Naive thymus-derived CD8-positive, alpha-beta T cell (primary cell): ENCODE results near the gene PAM16. TPM values are rescaled to one million over a fixed set of nuclear protein-coding genes. Genes with fewer than 3 reads are reported as not detected.

Experiments used
- ATAC-seq, 2 donors: fragments of 150-1000 bp; cut with Tn5 transposase in 1 of 2; sonication (Bioruptor Pico), chemical (Tn5 transposase) in 1 of 2; 1 replicate in 1 of 2; 2 replicates in 1 of 2; pipeline ENCODE4 v1.10.0; 2021; ENCODE audit warnings: mild to moderate bottlenecking in 2 of 2, moderate library complexity in 2 of 2
- POLR2A ChIA-PET: fragments of 350-600 bp; sonication (Branson Sonifier 250); formaldehyde crosslinking; loops from one replicate; lab custom pipeline; 2021; ENCODE audit warnings: antibody characterized with exemption; lab: Charles Lee
- DNase-seq, 10 donors: peaks; one replicate each; pipeline versions ENCODE4 v3.0.0 to v3.0.0-alpha.2; 2020 to 2022
- H3K27ac Mint-ChIP-seq, 10 donors: one replicate each; pipeline ENCODE4 v1.8.0; 2020 to 2022; ENCODE audit warnings: mild to moderate bottlenecking in 10 of 10, mixed read lengths in 10 of 10, moderate library complexity in 4 of 10, inconsistent platforms in 1 of 10
- H3K27me3 Mint-ChIP-seq, 5 donors: one replicate each; pipeline ENCODE4 v1.8.0; 2021 to 2022; ENCODE audit warnings: mixed read lengths in 5 of 5
- H3K36me3 Mint-ChIP-seq, 3 donors: one replicate each; pipeline ENCODE4 v1.8.0; 2020 to 2022; ENCODE audit warnings: mixed read lengths in 3 of 3, mild to moderate bottlenecking in 2 of 3, inconsistent platforms in 1 of 3
- H3K4me1 Mint-ChIP-seq, 4 donors: one replicate each; pipeline ENCODE4 v1.8.0; 2021 to 2022; ENCODE audit warnings: mixed read lengths in 4 of 4
- H3K4me3 Mint-ChIP-seq, 10 donors: one replicate each; pipeline ENCODE4 v1.8.0; 2020 to 2022; ENCODE audit warnings: mild to moderate bottlenecking in 10 of 10, mixed read lengths in 10 of 10, moderate library complexity in 6 of 10, inconsistent platforms in 1 of 10
- H3K9me3 Mint-ChIP-seq, 9 donors: one replicate each; pipeline ENCODE4 v1.8.0; 2020 to 2022; ENCODE audit warnings: mixed read lengths in 9 of 9, mild to moderate bottlenecking in 3 of 9, inconsistent platforms in 1 of 9, moderate library complexity in 1 of 9
- polyA plus RNA-seq, 3 donors: library from polyadenylated mRNA; unstranded; fragments of 300-500 nt; fragmentation: Illumina TruSeq; gene quantifications; one replicate each; pipeline ENCODE4 v1.2.3, GENCODE V29; 2021
- total RNA-seq, 8 experiments: library from RNA in 2 of 8; stranded (reverse) in 2 of 8; gene quantifications; one replicate each; pipeline ENCODE4 v1.2.3 and lab custom pipeline; 2021 to 2026

PAM16 gene
- total and polyA plus RNA-seq, 5 experiments from 2014 or later, result 33.6 to 46.1 (median 40.9) TPM

GRCh38 chr16:4373909-4374742 is 23.0 kb upstream of the PAM16 start:
- H3K36me3 Mint-ChIP-seq, result peaks cover 0 to 4% (median 0%) of the 10 kb centered on the region in 3 donors
- H3K4me1 Mint-ChIP-seq, result peaks cover 8 to 37% (median 21%) of the 10 kb centered on the region in 4 donors
- H3K4me3 Mint-ChIP-seq, result no peak overlapping the region
- ATAC-seq, result no peak
- no peak for DNase-seq
- H3K27me3 Mint-ChIP-seq, result no peaks in the 10 kb centered on the region
- peak overlapping the region in 2 of 10 donors; percentile 46 to 49 for H3K27ac Mint-ChIP-seq
- POLR2A ChIA-PET, result interaction anchor here (0.8 to 1.2 kb wide), 2 partner anchors 26 to 40 kb away, joined by 3 read pairs; no protein-coding TSS in a partner anchor
- H3K9me3 Mint-ChIP-seq, result no peaks in the 10 kb centered on the region

DNA sequence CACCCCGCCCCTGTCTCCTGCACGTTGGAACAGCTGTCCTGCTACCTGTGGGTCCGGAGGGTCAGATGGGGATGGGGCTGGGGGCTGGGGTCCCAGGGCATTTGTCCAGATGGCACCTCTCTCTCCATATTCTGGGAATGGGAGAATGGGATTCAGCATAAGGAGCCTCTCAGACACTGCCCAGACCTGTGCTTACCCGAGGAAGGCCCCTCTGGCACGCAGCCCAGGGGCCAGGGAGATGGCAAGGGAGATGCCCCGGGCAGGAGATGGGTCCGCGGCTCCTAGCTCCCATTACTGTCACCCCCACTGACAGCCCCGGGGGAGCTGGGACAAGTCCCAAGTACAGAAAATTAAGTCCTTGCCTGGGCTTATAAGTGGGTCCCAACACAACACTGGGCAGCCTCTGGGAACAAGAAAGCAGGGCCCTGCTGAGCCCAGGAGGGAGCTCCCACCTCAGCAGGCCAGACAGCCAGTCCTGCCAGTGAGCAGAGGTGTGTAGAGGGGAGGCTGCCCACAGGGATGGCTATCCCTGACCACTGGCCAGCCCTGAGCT is 22.3 kb upstream of the PAM16 start:
- H3K9me3 Mint-ChIP-seq, result no peaks in the 10 kb centered on the region
- H3K27ac Mint-ChIP-seq, result peak overlapping the region in 1 of 10 donors; percentile 27
- DNase-seq (no peak), ATAC-seq (no peak)
- H3K4me3 Mint-ChIP-seq, result no peak overlapping the region
- no peaks in the 10 kb centered on the region for H3K27me3 Mint-ChIP-seq
- POLR2A ChIA-PET, result interaction anchor here (0.8 to 1.2 kb wide), 2 partner anchors 27 to 41 kb away, joined by 3 read pairs; no protein-coding TSS in a partner anchor
- peaks cover 8 to 37% (median 21%) of the 10 kb centered on the region in 4 donors for H3K4me1 Mint-ChIP-seq
- H3K36me3 Mint-ChIP-seq, result peaks cover 0 to 4% (median 0%) of the 10 kb centered on the region in 3 donors

GRCh38 chr16:4372578-4373355 is 21.6 kb upstream of the PAM16 start:
- H3K36me3 Mint-ChIP-seq, result peaks cover 0 to 4% (median 0%) of the 10 kb centered on the region in 3 donors
- DNase-seq (no peak), ATAC-seq (no peak)
- peak overlapping the region in 9 of 10 donors; percentile 22 to 91 (median 82) for H3K4me3 Mint-ChIP-seq
- H3K27ac Mint-ChIP-seq, result peak overlapping the region in 3 of 10 donors; percentile 29 to 93 (median 44)
- no peaks in the 10 kb centered on the region for H3K27me3 Mint-ChIP-seq
- H3K9me3 Mint-ChIP-seq, result no peaks in the 10 kb centered on the region
- POLR2A ChIA-PET, result interaction anchor here (0.6 to 1.2 kb wide), 3 partner anchors 27 to 250 kb away, joined by 3 read pairs; no protein-coding TSS in a partner anchor
- H3K4me1 Mint-ChIP-seq, result peaks cover 6 to 34% (median 19%) of the 10 kb centered on the region in 4 donors

- peak in 2 of 10 donors; percentile 17 to 34 for DNase-seq
- Mint-ChIP-seq H3K27ac (peak overlapping the region in 7 of 10 donors; percentile 44 to 93 (median 85)), H3K27me3 (no peaks in the 10 kb centered on the region), H3K36me3 (peaks cover 0 to 11% (median 0%) of the 10 kb centered on the region in 3 donors), H3K4me3 (peak overlapping the region; percentile 73 to 91 (median 83)), H3K9me3 (no peaks in the 10 kb centered on the region), H3K4me1 (peaks cover 11 to 38% (median 21%) of the 10 kb centered on the region in 4 donors)
- POLR2A ChIA-PET, result interaction anchor here (0.6 kb wide), 1 partner anchor 249 kb away, joined by 3 read pairs; no protein-coding TSS in a partner anchor
- ATAC-seq, result peak; percentile 58 to 65
Measured at GRCh38 chr16:4372001-4372577, 21.0 kb upstream of the PAM16 start.

- Mint-ChIP-seq H3K4me3 (peak within 1 kb of the TSS; percentile 73 to 91 (median 83)), H3K4me1 (peaks cover 11 to 35% (median 21%) of the 10 kb centered on the region in 4 donors), H3K27ac (peak within 1 kb of the TSS in 7 of 10 donors; percentile 44 to 93 (median 85)), H3K9me3 (no peaks in the 10 kb centered on the region), H3K36me3 (peaks cover 0 to 11% (median 0%) of the 10 kb centered on the region in 3 donors), H3K27me3 (no peaks in the 10 kb centered on the region)
- ATAC-seq (peak; percentile 84 to 90), DNase-seq (peak; percentile 61 to 84 (median 78))
- POLR2A ChIA-PET, result interaction anchor here (0.5 kb wide), 1 partner anchor 25 kb away, joined by 4 read pairs; no protein-coding TSS in a partner anchor
Measured at GRCh38 chr16:4371357-4372000, 20.4 kb upstream of the PAM16 start, which contains the start of gene VASN. Gene VASN, plus strand, starts transcription at chr16:4371848. Its CDS starts 9,030 bp downstream, at chr16:4380878.

- no peaks in the 10 kb centered on the region for H3K27me3 Mint-ChIP-seq
- no peak for ATAC-seq
- peaks cover 10 to 35% (median 19%) of the 10 kb centered on the region in 4 donors for H3K4me1 Mint-ChIP-seq
- peak overlapping the region in 2 of 10 donors; percentile 66 to 72 for H3K27ac Mint-ChIP-seq
- no peak for DNase-seq
- H3K36me3 Mint-ChIP-seq, result peaks cover 0 to 10% (median 0%) of the 10 kb centered on the region in 3 donors
- no peaks in the 10 kb centered on the region for H3K9me3 Mint-ChIP-seq
- peak overlapping the region in 2 of 10 donors; percentile 44 to 73 for H3K4me3 Mint-ChIP-seq
- POLR2A ChIA-PET, result interaction anchor here (0.5 kb wide), 1 partner anchor 25 kb away, joined by 4 read pairs; no protein-coding TSS in a partner anchor
Measured at GRCh38 chr16:4370570-4371356, 19.6 kb upstream of the PAM16 start.

DNA sequence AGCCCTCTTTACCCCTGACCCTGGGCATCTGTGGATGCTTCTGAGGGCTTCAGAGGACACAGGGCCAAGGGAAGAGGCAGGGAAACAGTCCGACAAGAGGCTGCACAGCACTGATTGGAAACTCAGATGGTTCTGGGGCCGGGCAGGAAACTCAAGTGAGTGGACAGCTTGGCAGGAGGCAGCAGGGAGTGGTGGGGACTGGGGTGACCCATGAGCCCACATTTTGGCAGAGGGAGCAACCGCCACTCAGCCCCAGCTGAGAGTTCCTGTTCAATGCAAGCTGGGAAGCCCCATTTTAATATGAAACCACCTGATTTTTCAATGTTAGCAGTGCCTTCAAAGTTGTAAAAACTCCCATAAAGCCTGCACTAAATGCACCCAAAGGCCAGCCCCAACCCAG is 19.0 kb upstream of the PAM16 start:
- DNase-seq, result no peak
- peak overlapping the region in 2 of 10 donors; percentile 33 to 60 for H3K4me3 Mint-ChIP-seq
- peaks cover 9 to 35% (median 15%) of the 10 kb centered on the region in 4 donors for H3K4me1 Mint-ChIP-seq
- peaks cover 0 to 7% (median 0%) of the 10 kb centered on the region in 3 donors for H3K36me3 Mint-ChIP-seq
- no peaks in the 10 kb centered on the region for H3K27me3 Mint-ChIP-seq
- ATAC-seq, result no peak
- H3K9me3 Mint-ChIP-seq, result no peaks in the 10 kb centered on the region
- POLR2A ChIA-PET, result no interaction called here
- peak overlapping the region in 6 of 10 donors; percentile 43 to 66 (median 58) for H3K27ac Mint-ChIP-seq

DNA sequence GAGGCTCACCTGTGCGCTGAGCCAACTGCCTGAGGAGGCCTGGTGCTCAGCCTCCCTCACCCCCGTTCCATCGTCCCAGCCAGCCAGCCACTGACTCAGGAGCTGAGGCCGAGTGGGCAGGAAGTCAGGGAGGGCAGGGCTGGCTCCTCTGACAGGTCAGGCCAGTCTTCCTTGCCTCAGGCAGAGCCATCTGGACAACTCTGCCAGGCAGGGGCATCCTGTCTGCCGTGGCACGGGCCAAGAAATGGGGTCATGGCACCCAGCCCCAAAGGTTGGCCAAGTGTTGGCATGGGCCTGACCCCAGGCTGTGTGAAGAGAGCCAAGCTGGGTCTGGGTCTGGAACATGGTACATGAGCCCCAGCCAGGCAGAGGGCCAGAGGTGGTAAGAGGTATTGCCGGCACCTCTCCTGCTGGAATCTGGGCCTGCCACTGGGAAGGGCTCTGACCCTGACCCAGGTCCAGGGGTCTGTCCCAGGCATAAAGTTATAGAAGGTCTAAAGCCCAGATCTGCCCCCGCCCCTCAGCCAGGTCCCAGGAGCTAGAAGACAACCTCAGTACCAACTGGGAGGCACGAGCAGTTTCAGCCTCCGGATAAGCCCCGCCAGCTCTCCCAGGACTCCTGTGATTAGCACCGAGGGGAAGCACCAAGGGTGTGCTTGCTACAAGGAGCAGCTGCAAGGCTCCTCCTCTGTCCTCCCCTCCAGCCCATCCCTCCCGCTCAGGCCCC is 18.0 kb upstream of the PAM16 start:
- H3K36me3 Mint-ChIP-seq, result peaks cover 0 to 7% (median 0%) of the 10 kb centered on the region in 3 donors
- H3K4me3 Mint-ChIP-seq, result peak overlapping the region in 1 of 10 donors; percentile 56
- peak in 1 of 10 donors; percentile 3 for DNase-seq
- H3K4me1 Mint-ChIP-seq, result peaks cover 7 to 32% (median 14%) of the 10 kb centered on the region in 4 donors
- POLR2A ChIA-PET, result no interaction called here
- no peaks in the 10 kb centered on the region for H3K27me3 Mint-ChIP-seq
- ATAC-seq, result no peak
- peak overlapping the region in 3 of 10 donors; percentile 14 to 59 (median 44) for H3K27ac Mint-ChIP-seq
- H3K9me3 Mint-ChIP-seq, result no peaks in the 10 kb centered on the region

DNA sequence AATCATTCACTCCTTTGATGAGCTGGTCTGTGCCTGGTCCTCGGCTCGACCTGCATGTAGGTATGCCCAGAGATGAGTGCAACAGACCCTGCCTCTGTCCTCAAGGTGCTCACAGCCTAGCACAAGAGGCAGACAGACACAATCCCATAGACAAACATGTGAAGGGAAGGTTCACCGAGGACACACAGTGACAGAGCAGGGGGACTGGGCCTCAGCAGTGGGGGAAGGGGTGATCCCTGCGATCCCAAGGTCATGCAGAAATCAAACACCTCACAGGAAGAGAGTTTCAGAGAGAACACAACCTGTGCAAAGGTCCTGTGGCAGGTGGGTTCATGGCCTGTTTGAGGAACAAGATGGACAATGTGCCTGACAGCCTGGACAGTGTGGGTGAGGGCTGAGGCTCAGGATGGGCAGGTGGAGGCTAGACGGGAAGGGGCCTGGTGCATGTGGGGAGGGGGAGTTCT is 16.3 kb upstream of the PAM16 start:
- Mint-ChIP-seq H3K4me3 (no peak overlapping the region), H3K27me3 (no peaks in the 10 kb centered on the region), H3K4me1 (peaks cover 3 to 18% (median 8%) of the 10 kb centered on the region in 4 donors), H3K9me3 (no peaks in the 10 kb centered on the region), H3K27ac (peak overlapping the region in 6 of 10 donors; percentile 59 to 74 (median 63)), H3K36me3 (peaks cover 0 to 24% (median 4%) of the 10 kb centered on the region in 3 donors)
- DNase-seq (no peak), ATAC-seq (no peak)
- POLR2A ChIA-PET, result interaction anchor here (0.6 kb wide), 1 partner anchor 94 kb away, joined by 3 read pairs; the partner anchor contains the start of gene TFAP4

- POLR2A ChIA-PET, result interaction anchor here (1.3 kb wide), 1 partner anchor 48 kb away, joined by 4 read pairs; no protein-coding TSS in a partner anchor
- Mint-ChIP-seq H3K4me3 (no peak overlapping the region), H3K9me3 (no peaks in the 10 kb centered on the region), H3K27ac (peak overlapping the region in 1 of 10 donors; percentile 77), H3K36me3 (peaks cover 0 to 31% (median 4%) of the 10 kb centered on the region in 3 donors), H3K4me1 (peaks cover 0 to 10% (median 6%) of the 10 kb centered on the region in 4 donors), H3K27me3 (no peaks in the 10 kb centered on the region)
- DNase-seq (no peak), ATAC-seq (no peak)
Measured at GRCh38 chr16:4366016-4366415, 14.9 kb upstream of the PAM16 start.
